Upper lobe of left lung (tissue), 6 donors: Measurements from ENCODE around the gene BIRC3. TPM values are rescaled to one million over a fixed set of nuclear protein-coding genes. Genes with fewer than 3 reads are reported as not detected.
A peak's percentile ranks its signal among the peaks of the same experiment; 100 is the strongest.

Experiments
- ATAC-seq, 2 donors: fragments of 200-7000 bp; cut with Tn5 transposase; one replicate each; pipeline ENCODE4 v1.9.1; 2022; ENCODE audit warnings: mild to moderate bottlenecking in 2 of 2, moderate library complexity in 2 of 2; ENCODE audit not compliant: low FRiP score in 2 of 2
- DNase-seq, 2 donors: peaks; one replicate each; pipeline ENCODE4 v3.0.0-alpha.2; 2019 to 2020
- H3K27ac ChIP-seq, 4 donors: fragments of 200-600 bp; sonication (generic); one replicate each; pipeline ENCODE4 v1.5.1; 2016 to 2019
- H3K27me3 ChIP-seq, 4 donors: fragments of 200-600 bp; sonication (generic); one replicate each; pipeline ENCODE4 v1.5.1; 2017 to 2019
- H3K36me3 ChIP-seq, 4 donors: fragments of 200-600 bp; sonication (generic); one replicate each; pipeline ENCODE4 v1.5.1; 2016 to 2019
- H3K4me1 ChIP-seq, 4 donors: fragments of 200-600 bp; sonication (generic); one replicate each; pipeline ENCODE4 v1.5.1; 2018 to 2019
- H3K4me3 ChIP-seq, 4 donors: fragments of 200-600 bp; sonication (generic); one replicate each; pipeline ENCODE4 v1.5.1; 2017 to 2019; ENCODE audit warnings: mild to moderate bottlenecking in 2 of 4, moderate library complexity in 1 of 4
- H3K9me3 ChIP-seq, 4 donors: fragments of 200-600 bp; sonication (generic); one replicate each; pipeline ENCODE4 v1.5.1; 2018 to 2019
- EP300 ChIP-seq, 4 donors: sonication (generic); formaldehyde crosslinking; IDR thresholded peaks; one replicate each; pipeline ENCODE4 v1.5.1; 2017; ENCODE audit warnings: antibody characterized with exemption in 4 of 4, control low read depth in 2 of 4
- POLR2A ChIP-seq, 4 donors: fragments of 450-650 bp; IDR thresholded peaks; one replicate each; pipeline ENCODE4 v1.5.1; 2016 to 2017; ENCODE audit warnings: antibody characterized with exemption in 4 of 4, mild to moderate bottlenecking in 2 of 4
- POLR2AphosphoS5 ChIP-seq, 2 donors: sonication (generic); formaldehyde crosslinking; IDR thresholded peaks; one replicate each; pipeline ENCODE4 v1.5.1; 2017; ENCODE audit warnings: antibody characterized with exemption in 2 of 2
- WGBS, 2 donors: methylation state at CpG; one replicate each; pipeline ENCODE4 v1.1.5; 2017 to 2018; 5-methylcytosine and 5-hydroxymethylcytosine counted together
- total RNA-seq, 6 donors: library from RNA; depleted of rRNA in 4 of 6; stranded (reverse); fragments of >200 nt in 4 of 6; gene quantifications; one replicate each; pipeline versions ENCODE4 v1.1.0 to v1.2.1, GENCODE V29; 2016 to 2021
- TF ChIP-seq, protein P1 (sequence below), 6 experiments: fragments of 450-650 bp in 4 of 6; fragments of 200-600 bp in 2 of 6; sonication (generic) in 2 of 6; IDR thresholded peaks; one replicate each; pipeline ENCODE4 v1.5.1; 2016 to 2019; ENCODE audit warnings: antibody characterized with exemption in 6 of 6
- donor health status: DM: no; HTN: no; CAD: no; lungs with moderate emphysema.
- donor health status: DM: no; HTN: yes; CAD: no; lungs with severe emphysema.

BIRC3 gene
- total RNA-seq, 6 donors from 2014 or later = 8.8 to 39.5 (median 19.1) TPM

DNA sequence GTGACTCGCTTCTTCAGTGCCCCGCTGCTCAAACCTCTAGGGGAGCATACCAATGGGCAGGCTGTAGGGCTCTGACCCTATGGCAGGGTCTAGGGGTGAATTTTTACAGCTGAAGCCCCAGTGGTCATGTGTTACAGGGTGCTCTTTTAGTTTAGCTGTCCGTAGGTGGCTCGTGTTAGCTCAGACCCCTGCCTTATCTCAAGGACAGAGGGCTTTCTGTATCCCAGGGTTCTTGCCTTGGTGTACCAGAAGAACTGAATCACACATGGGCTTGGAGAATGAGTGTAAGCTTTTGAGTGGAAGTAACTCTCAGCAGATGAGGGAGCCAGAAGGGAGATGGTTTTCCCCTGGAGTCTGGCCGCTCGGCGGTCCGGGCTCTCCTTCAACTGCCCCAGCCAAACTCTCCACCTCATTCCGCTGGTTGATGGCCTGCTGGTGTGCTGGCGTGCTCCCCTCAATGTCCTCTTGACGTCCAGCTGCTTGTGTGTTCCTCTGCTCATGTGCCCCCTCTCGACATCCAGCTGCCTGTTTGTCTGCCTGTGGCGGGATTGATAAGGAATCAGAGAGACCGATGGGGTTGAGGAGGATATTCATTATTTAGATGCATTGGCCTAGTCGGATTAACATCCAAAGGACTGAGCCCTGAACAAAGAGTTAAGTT, 67.3 kb downstream of the BIRC3 start:
- H3K9me3 ChIP-seq = no peaks in the 10 kb centered on the region
- H3K27me3 ChIP-seq = no peaks in the 10 kb centered on the region
- H3K27ac ChIP-seq = peak overlapping the region in 3 of 4 donors; percentile 16 to 49 (median 22)
- TF ChIP-seq, protein P1, sequence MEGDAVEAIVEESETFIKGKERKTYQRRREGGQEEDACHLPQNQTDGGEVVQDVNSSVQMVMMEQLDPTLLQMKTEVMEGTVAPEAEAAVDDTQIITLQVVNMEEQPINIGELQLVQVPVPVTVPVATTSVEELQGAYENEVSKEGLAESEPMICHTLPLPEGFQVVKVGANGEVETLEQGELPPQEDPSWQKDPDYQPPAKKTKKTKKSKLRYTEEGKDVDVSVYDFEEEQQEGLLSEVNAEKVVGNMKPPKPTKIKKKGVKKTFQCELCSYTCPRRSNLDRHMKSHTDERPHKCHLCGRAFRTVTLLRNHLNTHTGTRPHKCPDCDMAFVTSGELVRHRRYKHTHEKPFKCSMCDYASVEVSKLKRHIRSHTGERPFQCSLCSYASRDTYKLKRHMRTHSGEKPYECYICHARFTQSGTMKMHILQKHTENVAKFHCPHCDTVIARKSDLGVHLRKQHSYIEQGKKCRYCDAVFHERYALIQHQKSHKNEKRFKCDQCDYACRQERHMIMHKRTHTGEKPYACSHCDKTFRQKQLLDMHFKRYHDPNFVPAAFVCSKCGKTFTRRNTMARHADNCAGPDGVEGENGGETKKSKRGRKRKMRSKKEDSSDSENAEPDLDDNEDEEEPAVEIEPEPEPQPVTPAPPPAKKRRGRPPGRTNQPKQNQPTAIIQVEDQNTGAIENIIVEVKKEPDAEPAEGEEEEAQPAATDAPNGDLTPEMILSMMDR (IDR thresholded peaks at IDR 0.05) = no peak
- TF ChIP-seq EP300 (IDR thresholded peaks at IDR 0.05) (no peak), POLR2A (IDR thresholded peaks at IDR 0.05) (no peak), POLR2AphosphoS5 (IDR thresholded peaks at IDR 0.05) (no peak)
- peaks cover 0 to 5% (median 1%) of the 10 kb centered on the region in 4 donors for H3K4me1 ChIP-seq
- H3K36me3 ChIP-seq = peaks cover 7 to 55% (median 28%) of the 10 kb centered on the region in 4 donors
- peak in 1 of 2 donors; percentile 49 for DNase-seq
- ATAC-seq = peak in 1 of 2 donors; percentile 37
- WGBS, 2 donors = 78 to 81% methylated on average over 15 of the region's 15 CpGs
- no peak overlapping the region for H3K4me3 ChIP-seq

DNA sequence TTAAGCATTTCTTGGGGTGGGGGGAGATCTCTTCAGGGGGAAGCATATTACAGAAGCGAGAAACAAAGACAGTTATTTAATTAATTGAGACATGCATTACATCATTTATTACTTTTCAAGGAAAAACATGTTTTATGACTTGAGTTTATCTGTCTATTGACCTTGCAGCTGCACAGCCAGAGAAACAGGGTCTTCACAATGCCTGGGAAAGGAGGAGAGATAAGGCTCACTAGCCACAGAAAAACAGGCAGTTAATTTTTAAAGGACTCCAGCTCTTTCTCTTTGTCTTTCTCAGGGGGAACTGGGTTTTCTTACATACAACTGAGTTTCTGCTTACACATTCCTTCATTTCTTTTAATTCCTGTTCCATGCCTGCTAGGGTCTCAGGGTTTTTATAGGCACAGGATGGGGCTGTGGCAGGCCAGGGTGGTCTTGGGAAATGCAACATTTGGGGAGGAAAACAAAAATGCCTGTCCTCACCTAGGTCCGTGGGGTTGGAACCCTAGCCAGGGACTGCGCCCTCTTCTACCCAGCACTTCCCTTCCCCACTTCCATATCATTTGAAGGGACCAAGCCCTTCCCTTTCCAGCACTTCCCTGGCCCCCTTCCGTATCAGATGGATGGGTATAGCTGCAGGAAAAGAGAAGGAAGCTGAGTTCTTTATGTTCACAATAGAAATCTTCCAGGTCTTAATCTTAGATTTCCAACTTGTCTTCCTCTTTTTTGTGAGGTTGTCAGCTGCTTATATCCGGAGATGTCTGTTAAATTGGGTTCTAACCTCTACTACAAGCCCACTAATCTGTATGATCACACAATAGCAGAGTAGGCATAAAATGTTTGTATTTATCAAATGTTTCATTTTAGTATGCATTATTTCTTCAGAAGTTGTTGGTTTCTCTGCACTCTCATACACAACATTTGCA, 68.1 kb downstream of the BIRC3 start:
- WGBS, 2 donors = 59% methylated on average over 5 of the region's 5 CpGs
- Histone ChIP-seq H3K4me3 (no peak overlapping the region), H3K9me3 (no peaks in the 10 kb centered on the region), H3K27me3 (no peaks in the 10 kb centered on the region), H3K27ac (peak overlapping the region in 1 of 4 donors; percentile 13), H3K4me1 (peaks cover 0 to 5% (median 1%) of the 10 kb centered on the region in 4 donors), H3K36me3 (peaks cover under 1 to 48% (median 21%) of the 10 kb centered on the region in 4 donors)
- ATAC-seq (no peak), DNase-seq (no peak)
- TF ChIP-seq POLR2AphosphoS5 (IDR thresholded peaks at IDR 0.05) (no peak), POLR2A (IDR thresholded peaks at IDR 0.05) (no peak), EP300 (IDR thresholded peaks at IDR 0.05) (no peak)
- TF ChIP-seq, protein P1 (IDR thresholded peaks at IDR 0.05) = no peak

DNA sequence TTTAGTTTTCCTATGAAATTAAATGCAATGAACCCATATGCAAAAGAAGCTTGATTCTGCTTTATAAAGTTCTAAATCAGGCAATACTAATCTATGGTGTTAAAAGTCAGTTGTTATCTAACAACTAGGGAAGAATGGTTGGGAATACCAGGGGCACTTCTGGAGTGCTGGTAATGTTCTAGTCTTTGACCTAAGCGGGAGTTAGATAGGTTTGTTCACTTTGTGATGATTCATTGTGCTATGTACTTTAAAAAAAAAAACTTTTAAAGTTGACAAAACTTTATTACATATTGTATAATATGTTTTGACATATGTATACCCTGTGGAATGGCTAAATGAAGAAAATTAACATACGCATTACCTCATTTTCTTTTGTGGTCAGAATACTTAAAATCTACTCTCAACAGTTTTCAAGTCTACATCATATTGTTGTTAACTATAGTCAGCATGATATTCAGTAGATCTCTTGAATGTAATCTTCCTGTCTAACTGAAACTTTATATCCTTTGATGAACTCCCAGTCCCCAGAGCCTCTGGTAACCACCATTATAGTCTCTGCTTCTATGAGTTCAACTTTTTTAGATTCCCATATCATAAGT, 69.0 kb downstream of the BIRC3 start:
- TF ChIP-seq POLR2A (IDR thresholded peaks at IDR 0.05) (no peak), EP300 (IDR thresholded peaks at IDR 0.05) (no peak), POLR2AphosphoS5 (IDR thresholded peaks at IDR 0.05) (no peak)
- TF ChIP-seq, protein P1 (IDR thresholded peaks at IDR 0.05) = no peak
- Histone ChIP-seq H3K27ac (no peak overlapping the region), H3K4me1 (peaks cover 0 to 5% (median 1%) of the 10 kb centered on the region in 4 donors), H3K36me3 (peaks cover 0 to 42% (median 17%) of the 10 kb centered on the region in 4 donors), H3K9me3 (no peaks in the 10 kb centered on the region), H3K4me3 (no peak overlapping the region), H3K27me3 (no peaks in the 10 kb centered on the region)
- WGBS, 2 donors = 86 to 90% methylated on average over 2 of the region's 2 CpGs
- DNase-seq (no peak), ATAC-seq (no peak)

DNA sequence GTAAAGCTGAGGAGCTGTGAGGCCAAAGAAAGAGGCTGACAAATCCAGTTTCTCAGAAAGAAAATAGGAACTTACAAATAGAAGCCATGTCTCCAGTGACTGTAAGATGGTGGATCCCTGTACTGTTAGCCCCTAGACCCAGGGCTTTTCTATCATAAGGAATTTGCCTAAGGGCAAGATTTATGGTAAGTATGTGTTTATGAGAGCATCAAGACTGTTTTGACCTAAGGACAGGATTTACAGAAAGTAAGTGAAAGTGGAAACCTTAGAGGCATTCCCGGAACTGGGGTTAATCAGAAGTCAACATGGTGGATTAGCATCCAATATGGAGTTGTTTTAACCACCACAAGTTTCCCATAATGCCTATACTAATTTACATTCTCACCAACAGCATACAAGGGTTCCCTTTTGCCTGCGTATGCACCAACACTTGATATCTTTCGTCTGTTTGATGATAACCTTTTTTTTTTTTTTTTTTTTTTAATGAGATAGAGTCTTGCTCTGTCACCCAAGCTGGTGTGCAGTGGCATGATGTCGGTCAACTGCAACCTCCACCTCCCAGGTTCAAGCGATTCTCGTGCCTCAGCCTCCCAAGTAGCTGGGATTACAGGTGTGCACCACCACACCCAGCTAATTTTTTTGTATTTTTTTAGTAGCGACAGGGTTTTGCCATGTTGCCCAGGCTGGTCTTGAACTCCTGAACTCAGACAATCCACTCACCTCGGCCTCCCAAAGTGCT, 69.9 kb downstream of the BIRC3 start:
- 85 to 87% methylated on average over 8 of the region's 8 CpGs for WGBS, 2 donors
- H3K9me3 ChIP-seq = no peaks in the 10 kb centered on the region
- H3K4me1 ChIP-seq = peaks cover 0 to 5% (median 1%) of the 10 kb centered on the region in 4 donors
- ATAC-seq = no peak
- peaks cover 0 to 42% (median 21%) of the 10 kb centered on the region in 4 donors for H3K36me3 ChIP-seq
- no peak overlapping the region for H3K4me3 ChIP-seq
- no peaks in the 10 kb centered on the region for H3K27me3 ChIP-seq
- no peak overlapping the region for H3K27ac ChIP-seq
- no peak for TF ChIP-seq POLR2AphosphoS5 (IDR thresholded peaks at IDR 0.05)
- TF ChIP-seq, protein P1 (IDR thresholded peaks at IDR 0.05) = no peak
- no peak for TF ChIP-seq EP300 (IDR thresholded peaks at IDR 0.05)
- TF ChIP-seq POLR2A (IDR thresholded peaks at IDR 0.05) = no peak
- DNase-seq = no peak
